Measurements from ENCODE around the gene CA10.

GRCh38 chr17:51709694-51710633 lies 448.6 kb downstream of the CA10 start:
- no peak for TF ChIP-seq POLR2A (IDR thresholded peaks at IDR 0.05)
- TF ChIP-seq CTCF (IDR thresholded peaks at IDR 0.05) = no peak
- peak in 1 of 2 donors; percentile 7 for TF ChIP-seq POLR2AphosphoS5 (IDR thresholded peaks at IDR 0.05; ENCODE audit: insufficient read depth in 1 of 2, low read depth in 1 of 2)

Data from vagina (tissue), 2 donors.